GM12801 (cell line): ENCODE results near the gene TM9SF4.

Experiments used
- TF ChIP-seq, protein P1 (sequence below): IDR thresholded peaks from one replicate; pipeline ENCODE4 v1.5.1; 2011; ENCODE audit warnings: control low read depth; ENCODE audit not compliant: insufficient read length; ENCODE audit errors: extremely low read depth

The TM9SF4 gene

DNA sequence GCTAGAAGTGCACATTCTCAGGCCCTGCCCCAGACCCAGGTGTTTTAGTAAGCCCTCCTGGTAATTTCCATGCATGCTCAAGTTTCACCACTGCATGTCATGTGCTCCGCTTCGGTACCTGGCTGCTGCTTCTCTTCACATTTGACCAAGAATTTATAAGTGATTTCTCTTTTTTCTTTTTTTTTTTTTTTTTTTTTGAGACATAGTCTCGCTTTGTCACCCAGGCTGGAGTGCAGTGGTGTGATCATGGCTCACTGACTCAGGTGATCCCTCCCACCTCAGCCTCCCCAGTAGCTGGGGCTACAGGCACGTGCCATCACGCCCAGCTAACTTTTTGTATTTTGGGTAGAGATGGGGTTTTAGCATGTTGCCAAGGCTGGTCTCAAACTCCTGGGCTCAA is 16.0 kb downstream of the TM9SF4 start:
- TF ChIP-seq, protein P1, sequence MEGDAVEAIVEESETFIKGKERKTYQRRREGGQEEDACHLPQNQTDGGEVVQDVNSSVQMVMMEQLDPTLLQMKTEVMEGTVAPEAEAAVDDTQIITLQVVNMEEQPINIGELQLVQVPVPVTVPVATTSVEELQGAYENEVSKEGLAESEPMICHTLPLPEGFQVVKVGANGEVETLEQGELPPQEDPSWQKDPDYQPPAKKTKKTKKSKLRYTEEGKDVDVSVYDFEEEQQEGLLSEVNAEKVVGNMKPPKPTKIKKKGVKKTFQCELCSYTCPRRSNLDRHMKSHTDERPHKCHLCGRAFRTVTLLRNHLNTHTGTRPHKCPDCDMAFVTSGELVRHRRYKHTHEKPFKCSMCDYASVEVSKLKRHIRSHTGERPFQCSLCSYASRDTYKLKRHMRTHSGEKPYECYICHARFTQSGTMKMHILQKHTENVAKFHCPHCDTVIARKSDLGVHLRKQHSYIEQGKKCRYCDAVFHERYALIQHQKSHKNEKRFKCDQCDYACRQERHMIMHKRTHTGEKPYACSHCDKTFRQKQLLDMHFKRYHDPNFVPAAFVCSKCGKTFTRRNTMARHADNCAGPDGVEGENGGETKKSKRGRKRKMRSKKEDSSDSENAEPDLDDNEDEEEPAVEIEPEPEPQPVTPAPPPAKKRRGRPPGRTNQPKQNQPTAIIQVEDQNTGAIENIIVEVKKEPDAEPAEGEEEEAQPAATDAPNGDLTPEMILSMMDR, result no peak

DNA sequence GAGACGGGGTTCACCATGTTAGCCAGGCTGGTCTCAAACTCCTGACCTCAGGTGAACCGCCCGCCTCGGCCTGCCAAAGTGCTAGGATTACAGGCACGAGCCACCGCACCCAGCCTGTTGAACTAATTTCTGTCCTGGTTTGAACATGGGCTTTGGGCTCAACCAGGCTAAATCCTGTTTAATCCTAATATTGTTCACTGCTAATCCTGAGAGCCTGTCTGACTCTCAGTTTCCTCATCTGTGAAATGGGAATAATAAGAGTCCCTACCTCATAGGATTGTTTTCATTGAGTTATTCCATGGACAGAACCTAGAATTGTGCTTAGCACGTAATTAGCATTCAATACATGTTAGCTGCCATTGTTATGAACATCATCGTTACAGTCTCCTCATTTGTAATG is 17.4 kb downstream of the TM9SF4 start:
- TF ChIP-seq, protein P1, result no peak

DNA sequence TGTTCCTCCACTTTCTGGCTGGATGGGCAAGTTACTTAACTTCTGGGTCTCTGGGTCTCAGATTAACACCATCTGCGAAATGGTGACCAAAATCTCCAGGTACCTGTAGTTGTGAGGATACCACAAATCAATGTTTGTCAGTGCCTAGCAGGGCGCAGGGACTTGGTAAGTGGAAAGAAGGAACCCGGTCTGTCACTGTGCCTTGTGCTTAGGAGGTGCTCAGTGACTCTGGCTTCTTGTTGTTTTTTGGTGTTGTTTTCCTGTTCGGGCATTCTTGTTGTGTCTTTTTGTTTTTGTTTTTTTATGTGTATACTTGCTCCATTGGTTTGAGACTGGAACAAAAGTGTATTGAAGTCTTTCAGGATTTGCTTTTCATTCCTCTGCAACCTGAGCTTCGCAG is 17.8 kb downstream of the TM9SF4 start:
- TF ChIP-seq, protein P1, result no peak

DNA sequence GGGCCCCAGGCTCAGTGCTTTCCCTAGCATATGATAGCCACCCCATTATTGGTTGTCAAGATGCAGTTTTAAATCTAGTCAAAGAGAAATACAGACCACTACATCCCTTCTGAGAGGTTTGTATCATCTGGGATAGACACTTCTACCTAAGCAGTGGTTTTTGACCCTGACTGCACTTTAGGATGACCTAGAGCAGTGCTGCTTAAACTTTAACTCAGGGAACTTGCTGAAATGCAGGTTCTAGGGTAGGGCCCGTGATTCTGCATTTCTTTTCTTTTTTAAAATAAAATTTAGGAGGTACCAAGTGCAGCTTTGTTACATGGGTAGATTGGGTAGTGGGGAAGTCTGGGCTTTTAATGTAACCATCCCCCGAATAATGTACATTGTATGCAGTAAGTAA is 18.7 kb downstream of the TM9SF4 start:
- TF ChIP-seq, protein P1, result no peak

DNA sequence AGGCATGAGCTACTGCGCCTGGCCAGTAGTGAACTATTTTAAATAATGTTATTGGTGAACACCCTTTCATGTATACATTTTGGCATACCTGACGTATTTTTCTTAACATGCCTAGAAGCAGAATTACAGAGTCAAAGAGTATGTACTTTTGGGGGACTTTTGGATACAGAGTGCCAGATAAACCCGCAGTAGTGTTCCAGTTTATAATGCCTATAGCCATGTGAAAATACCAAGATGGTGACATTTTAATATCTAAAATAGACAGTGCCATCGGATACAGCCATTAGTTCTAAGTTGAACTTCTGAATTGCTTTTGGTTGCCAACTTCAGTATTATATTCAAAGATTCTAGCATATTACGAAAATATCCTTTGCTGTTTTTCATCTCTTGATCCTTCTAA is 20.3 kb downstream of the TM9SF4 start:
- TF ChIP-seq, protein P1, result no peak

DNA sequence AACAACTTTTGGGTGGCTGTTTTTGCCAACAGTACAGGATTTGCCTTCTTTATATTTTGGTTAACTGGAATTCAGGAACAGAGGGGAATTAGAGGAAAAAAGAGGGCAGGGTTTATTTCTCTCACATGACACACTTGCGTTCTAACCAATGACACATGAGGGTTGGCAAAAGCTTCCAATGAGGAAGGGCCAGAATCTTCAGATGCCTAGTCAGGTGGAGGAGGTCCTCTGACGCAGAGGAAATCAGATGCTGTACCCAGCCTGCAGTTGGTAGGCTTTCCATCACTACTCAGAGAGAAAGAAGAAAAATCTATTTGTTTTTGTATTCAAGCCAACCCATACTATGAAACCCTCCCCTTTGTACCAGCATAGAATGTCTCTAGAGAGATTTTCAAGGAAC is 20.8 kb downstream of the TM9SF4 start:
- TF ChIP-seq, protein P1, result no peak

DNA sequence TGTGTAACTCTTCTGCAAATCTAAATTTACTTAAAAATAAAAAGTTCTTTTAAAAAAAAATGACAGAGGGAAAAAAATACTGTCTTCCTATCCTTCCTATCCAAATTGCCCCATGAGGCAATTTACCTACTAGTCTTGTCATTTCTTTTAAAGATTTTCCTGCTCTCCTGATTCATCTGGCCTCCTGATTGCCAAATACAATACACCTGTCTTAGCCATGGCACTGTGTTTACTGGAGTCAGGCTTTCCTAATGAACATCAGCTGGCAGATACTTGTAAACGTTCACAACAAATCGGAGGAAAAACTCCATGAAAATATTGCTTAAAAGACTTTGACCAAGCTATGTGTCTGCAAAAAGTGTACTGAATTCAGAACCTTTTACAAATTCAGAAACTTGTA is 21.5 kb downstream of the TM9SF4 start:
- TF ChIP-seq, protein P1, result no peak
